Non-pigmented ciliary epithelial cell (primary cell): ENCODE data around the gene TNIP3.
"Not testable (repeated sequence)": the region's sequence is repeated elsewhere in the genome, so short reads cannot be mapped to it uniquely, and the experiment has no call there.

Experiments
- DNase-seq: peaks from one replicate; pipeline ENCODE4 v3.0.0-alpha.2; 2010; ENCODE audit warnings: low read depth

The TNIP3 gene

GRCh38 chr4:121164291-121164690 is at the start of gene TNIP3:
TNIP3 (minus strand) TSS chr4:121164321; CDS start chr4:121164125, 196 bp downstream.
- no peak for DNase-seq

GRCh38 chr4:121212806-121213205 is 48.7 kb upstream of the TNIP3 start:
- DNase-seq: no peak

GRCh38 chr4:121209171-121209570 is 45.0 kb upstream of the TNIP3 start:
- DNase-seq: no peak

- DNase-seq: no peak
Measured at GRCh38 chr4:121208244-121209007, 44.3 kb upstream of the TNIP3 start.

GRCh38 chr4:121205777-121206176 is 41.7 kb upstream of the TNIP3 start:
- not testable (repeated sequence) for DNase-seq

GRCh38 chr4:121200795-121201472 is 36.8 kb upstream of the TNIP3 start:
- no peak for DNase-seq

GRCh38 chr4:121199742-121200561 is 35.8 kb upstream of the TNIP3 start:
- DNase-seq: no peak

GRCh38 chr4:121198251-121198650 is 34.1 kb upstream of the TNIP3 start:
- DNase-seq: no peak

- no peak for DNase-seq
Measured at GRCh38 chr4:121195649-121196048, 31.5 kb upstream of the TNIP3 start.

- peak; percentile 9 for DNase-seq
Measured at GRCh38 chr4:121192480-121192879, 28.4 kb upstream of the TNIP3 start.

GRCh38 chr4:121192013-121192412 is 27.9 kb upstream of the TNIP3 start:
- no peak for DNase-seq

- DNase-seq: no peak
Measured at GRCh38 chr4:121191361-121191760, 27.2 kb upstream of the TNIP3 start.

- DNase-seq: no peak
Measured at GRCh38 chr4:121190389-121190788, 26.3 kb upstream of the TNIP3 start.

- DNase-seq: no peak
Measured at GRCh38 chr4:121189326-121190215, 25.4 kb upstream of the TNIP3 start.

- no peak for DNase-seq
Measured at GRCh38 chr4:121187206-121187605, 23.1 kb upstream of the TNIP3 start.

GRCh38 chr4:121185960-121186359 is 21.8 kb upstream of the TNIP3 start:
- DNase-seq: no peak

- DNase-seq: no peak
Measured at GRCh38 chr4:121183989-121184388, 19.9 kb upstream of the TNIP3 start.

GRCh38 chr4:121183361-121183760 is 19.2 kb upstream of the TNIP3 start:
- no peak for DNase-seq

GRCh38 chr4:121182296-121182695 is 18.2 kb upstream of the TNIP3 start:
- DNase-seq: no peak

GRCh38 chr4:121181493-121181892 is 17.4 kb upstream of the TNIP3 start:
- no peak for DNase-seq

- DNase-seq: no peak
Measured at GRCh38 chr4:121180558-121180957, 16.4 kb upstream of the TNIP3 start.
